Subcutaneous abdominal adipose tissue (tissue), 5 donors: ENCODE results near the gene ZNF79.
"Not testable (repeated sequence)": the region's sequence is repeated elsewhere in the genome, so short reads cannot be mapped to it uniquely, and the experiment has no call there.

Experiments
- H3K27ac ChIP-seq: one replicate; pipeline ENCODE4 v1.7.0; 2013; ENCODE audit warnings: low read depth, mild to moderate bottlenecking, inconsistent platforms, low read length, moderate library complexity
- H3K27me3 ChIP-seq, 5 donors: one replicate each; pipeline ENCODE4 v1.7.0; 2013; ENCODE audit warnings: low read length in 5 of 5, inconsistent platforms in 1 of 5; ENCODE audit not compliant: control insufficient read depth in 5 of 5, insufficient read depth in 4 of 5
- H3K36me3 ChIP-seq, 5 donors: one replicate each; pipeline ENCODE4 v1.7.0; 2013; ENCODE audit warnings: low read length in 5 of 5; ENCODE audit not compliant: control insufficient read depth in 5 of 5, insufficient read depth in 5 of 5
- H3K4me1 ChIP-seq, 5 donors: one replicate each; pipeline ENCODE4 v1.7.0; 2013; ENCODE audit warnings: low read length in 5 of 5, mild to moderate bottlenecking in 3 of 5, moderate library complexity in 1 of 5; ENCODE audit not compliant: control insufficient read depth in 5 of 5, insufficient read depth in 5 of 5
- H3K4me3 ChIP-seq, 5 donors: one replicate each; pipeline ENCODE4 v1.7.0; 2013; ENCODE audit warnings: low read length in 5 of 5, low read depth in 1 of 5
- H3K9ac ChIP-seq, 5 donors: one replicate each; pipeline ENCODE4 v1.7.0; 2013; ENCODE audit warnings: low read length in 5 of 5, mild to moderate bottlenecking in 4 of 5, moderate library complexity in 3 of 5
- H3K9me3 ChIP-seq, 5 donors: one replicate each; pipeline ENCODE4 v1.7.0; 2013; ENCODE audit warnings: low read length in 5 of 5; ENCODE audit not compliant: control insufficient read depth in 5 of 5
- donor health status: healthy.
- donor health status: healthy.
- donor health status: healthy.
- donor health status: healthy.
- donor health status: healthy.

The ZNF79 gene

GRCh38 chr9:127466407-127466917 is 42.3 kb downstream of the ZNF79 start:
- not testable (repeated sequence) for H3K4me1 ChIP-seq, H3K4me3 ChIP-seq, H3K9me3 ChIP-seq, H3K27ac ChIP-seq, H3K27me3 ChIP-seq, H3K9ac ChIP-seq
- peaks cover 5 to 73% (median 54%) of the 10 kb centered on the region in 5 donors for H3K36me3 ChIP-seq

GRCh38 chr9:127467621-127468020 is 43.4 kb downstream of the ZNF79 start:
- Histone ChIP-seq H3K4me3 (no peak overlapping the region), H3K4me1 (no peaks in the 10 kb centered on the region), H3K36me3 (peaks cover 5 to 63% (median 42%) of the 10 kb centered on the region in 5 donors), H3K9me3 (no peaks in the 10 kb centered on the region), H3K27me3 (no peaks in the 10 kb centered on the region), H3K9ac (no peak overlapping the region), H3K27ac (no peak overlapping the region)

- H3K27ac ChIP-seq = no peak overlapping the region
- H3K36me3 ChIP-seq = peaks cover 10 to 59% (median 43%) of the 10 kb centered on the region in 5 donors
- H3K9me3 ChIP-seq = no peaks in the 10 kb centered on the region
- no peak overlapping the region for H3K9ac ChIP-seq
- no peaks in the 10 kb centered on the region for H3K27me3 ChIP-seq
- H3K4me3 ChIP-seq = no peak overlapping the region
- no peaks in the 10 kb centered on the region for H3K4me1 ChIP-seq
These were observed 46.5 kb downstream of the ZNF79 start for GRCh38 chr9:127470662-127471061.

- Histone ChIP-seq H3K27me3 (no peaks in the 10 kb centered on the region), H3K9me3 (no peaks in the 10 kb centered on the region), H3K9ac (no peak overlapping the region), H3K36me3 (peaks cover 10 to 62% (median 41%) of the 10 kb centered on the region in 5 donors), H3K27ac (no peak overlapping the region), H3K4me3 (no peak overlapping the region), H3K4me1 (no peaks in the 10 kb centered on the region)
These were observed 49.3 kb downstream of the ZNF79 start for GRCh38 chr9:127473501-127473900.

GRCh38 chr9:127473932-127474331 is 49.8 kb downstream of the ZNF79 start:
- peaks cover 10 to 62% (median 45%) of the 10 kb centered on the region in 5 donors for H3K36me3 ChIP-seq
- no peaks in the 10 kb centered on the region for H3K9me3 ChIP-seq
- H3K4me3 ChIP-seq = no peak overlapping the region
- H3K27me3 ChIP-seq = no peaks in the 10 kb centered on the region
- no peak overlapping the region for H3K9ac ChIP-seq
- H3K27ac ChIP-seq = no peak overlapping the region
- no peaks in the 10 kb centered on the region for H3K4me1 ChIP-seq

GRCh38 chr9:127474592-127474991 is 50.4 kb downstream of the ZNF79 start:
- peaks cover 10 to 68% (median 51%) of the 10 kb centered on the region in 5 donors for H3K36me3 ChIP-seq
- H3K27me3 ChIP-seq = no peaks in the 10 kb centered on the region
- H3K27ac ChIP-seq = no peak overlapping the region
- no peak overlapping the region for H3K4me3 ChIP-seq
- no peak overlapping the region for H3K9ac ChIP-seq
- no peaks in the 10 kb centered on the region for H3K4me1 ChIP-seq
- H3K9me3 ChIP-seq = no peaks in the 10 kb centered on the region

- Histone ChIP-seq H3K9me3 (no peaks in the 10 kb centered on the region), H3K9ac (no peak overlapping the region), H3K4me1 (no peaks in the 10 kb centered on the region), H3K4me3 (no peak overlapping the region), H3K27ac (no peak overlapping the region), H3K36me3 (peaks cover 0 to 69% (median 59%) of the 10 kb centered on the region in 5 donors), H3K27me3 (no peaks in the 10 kb centered on the region)
These were observed 55.4 kb downstream of the ZNF79 start for GRCh38 chr9:127479507-127480081.

- Histone ChIP-seq H3K27ac (no peak overlapping the region), H3K9me3 (no peaks in the 10 kb centered on the region), H3K27me3 (no peaks in the 10 kb centered on the region), H3K36me3 (peaks cover 0 to 78% (median 59%) of the 10 kb centered on the region in 5 donors), H3K4me3 (no peak overlapping the region), H3K9ac (no peak overlapping the region), H3K4me1 (no peaks in the 10 kb centered on the region)
These were observed 58.5 kb downstream of the ZNF79 start for GRCh38 chr9:127482662-127483061.

GRCh38 chr9:127485995-127486394 is 61.8 kb downstream of the ZNF79 start:
- no peaks in the 10 kb centered on the region for H3K27me3 ChIP-seq
- H3K27ac ChIP-seq = no peak overlapping the region
- peaks cover 0 to 77% (median 48%) of the 10 kb centered on the region in 5 donors for H3K36me3 ChIP-seq
- no peaks in the 10 kb centered on the region for H3K9me3 ChIP-seq
- H3K9ac ChIP-seq = no peak overlapping the region
- H3K4me3 ChIP-seq = no peak overlapping the region
- no peaks in the 10 kb centered on the region for H3K4me1 ChIP-seq

- Histone ChIP-seq H3K36me3 (peaks cover 0 to 86% (median 63%) of the 10 kb centered on the region in 5 donors), H3K9me3 (no peaks in the 10 kb centered on the region), H3K4me3 (no peak overlapping the region), H3K4me1 (no peaks in the 10 kb centered on the region), H3K9ac (no peak overlapping the region), H3K27ac (no peak overlapping the region), H3K27me3 (no peaks in the 10 kb centered on the region)
These were observed 64.8 kb downstream of the ZNF79 start for GRCh38 chr9:127488946-127489345.
